Activated CD4-positive, alpha-beta T cell treated with anti-CD3 and anti-CD28 coated beads, Interleukin-2, amount 50 U/mL, for 16 hours (primary cell): ENCODE results near the gene KCTD3.

Experiments
- DNase-seq: peaks from one replicate; pipeline ENCODE4 v3.0.0-alpha.2; 2020

The KCTD3 gene

DNA sequence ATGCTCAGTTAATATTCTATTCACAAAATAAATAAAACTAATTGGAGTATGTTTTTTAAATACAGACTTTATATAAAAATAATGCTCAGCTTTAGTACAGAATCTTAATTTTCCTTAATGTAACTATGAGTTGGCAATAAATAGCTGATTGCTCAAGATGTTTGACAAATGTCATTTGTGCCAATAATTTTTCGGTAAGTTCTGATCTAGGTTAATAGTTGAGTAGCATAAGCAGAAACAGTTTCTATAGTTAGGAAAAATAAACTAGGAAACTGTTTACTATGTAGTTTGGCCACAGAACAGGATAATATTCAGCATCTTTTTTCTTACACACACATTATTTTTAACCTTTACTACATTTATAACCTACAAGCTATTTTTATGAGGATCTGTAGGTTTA is 40.3 kb downstream of the KCTD3 start:
- DNase-seq: no peak

GRCh38 chr1:215608646-215609045 is 41.5 kb downstream of the KCTD3 start:
- no peak for DNase-seq

DNA sequence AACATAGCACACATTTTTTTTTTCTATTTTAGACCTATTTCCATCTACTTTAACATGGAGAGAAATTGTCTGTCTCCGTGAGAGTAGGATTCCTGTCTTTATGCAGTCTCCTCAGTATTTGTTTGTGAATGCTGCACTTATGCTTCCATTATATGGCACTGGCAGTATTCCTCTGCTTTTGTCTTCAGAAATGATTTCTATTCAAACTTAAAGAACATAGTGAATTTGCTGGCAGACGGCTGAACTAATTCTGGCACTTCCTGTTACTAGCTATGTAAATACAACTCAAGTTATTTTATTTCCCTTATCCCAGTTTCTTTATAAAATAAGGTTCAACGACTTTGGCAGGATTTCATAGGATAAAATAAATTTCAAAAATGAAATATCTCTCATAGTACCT is 45.3 kb downstream of the KCTD3 start:
- DNase-seq: no peak

DNA sequence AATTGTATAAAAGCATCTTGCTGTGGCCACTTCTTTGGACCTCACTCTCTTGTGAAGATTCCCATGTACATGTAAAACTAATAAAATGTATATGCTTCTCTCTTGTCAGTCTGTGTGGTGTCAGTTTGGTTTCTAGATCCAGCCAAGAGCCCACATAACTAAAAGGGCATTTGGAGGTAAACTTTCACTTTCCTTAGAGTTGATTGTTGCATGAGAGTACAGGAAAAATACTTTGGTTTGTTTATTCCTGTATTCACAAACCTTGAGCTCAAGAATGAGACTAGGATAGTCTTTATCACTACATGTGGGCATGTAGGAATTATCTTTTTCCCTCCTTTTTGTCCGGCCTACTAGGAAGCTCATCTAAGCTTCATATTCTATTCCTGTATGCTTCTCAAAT is 50.9 kb downstream of the KCTD3 start:
- DNase-seq: no peak

GRCh38 chr1:215623162-215623561 is 56.1 kb downstream of the KCTD3 start:
- no peak for DNase-seq

DNA sequence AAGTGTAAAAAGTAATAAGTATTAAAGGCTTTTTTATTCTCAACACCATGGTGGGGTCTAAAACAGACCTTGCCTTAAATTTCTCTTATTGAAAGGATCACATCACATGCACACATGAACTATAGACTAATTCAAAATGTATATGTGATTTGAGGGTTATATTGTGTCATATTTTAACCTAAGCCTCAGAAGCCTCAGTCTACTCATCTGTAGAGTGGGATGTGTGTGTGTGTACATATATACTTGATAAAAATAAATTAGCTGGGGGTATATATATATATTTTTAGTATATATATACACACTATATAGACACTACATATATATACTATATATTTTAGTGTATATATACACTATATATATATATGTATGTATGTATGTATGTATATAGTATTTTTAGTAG is 58.8 kb downstream of the KCTD3 start:
- DNase-seq: no peak

GRCh38 chr1:215631040-215631439 is 63.9 kb downstream of the KCTD3 start:
- no peak for DNase-seq

- DNase-seq: no peak
Measured at GRCh38 chr1:215631489-215631888, 64.4 kb downstream of the KCTD3 start.

DNA sequence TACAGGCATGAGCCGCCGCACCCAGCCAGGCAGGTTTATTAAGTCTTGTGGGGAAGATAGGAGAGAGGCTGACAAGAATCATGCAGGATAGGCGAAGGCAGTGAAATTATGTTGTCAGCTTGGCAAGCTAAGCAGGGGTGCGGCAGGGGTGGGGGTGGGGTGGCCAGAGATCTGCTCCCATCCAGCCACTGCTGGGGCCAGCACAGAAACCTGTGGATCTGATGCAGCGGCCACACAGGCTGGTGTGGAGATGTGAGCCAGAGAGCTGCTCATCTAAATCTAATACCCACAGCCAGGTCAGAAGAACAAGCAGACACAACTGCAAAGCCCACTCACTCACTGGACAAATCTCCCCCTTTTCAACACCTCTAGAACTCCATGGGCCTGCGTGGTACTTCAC is 68.7 kb downstream of the KCTD3 start:
- DNase-seq: no peak

DNA sequence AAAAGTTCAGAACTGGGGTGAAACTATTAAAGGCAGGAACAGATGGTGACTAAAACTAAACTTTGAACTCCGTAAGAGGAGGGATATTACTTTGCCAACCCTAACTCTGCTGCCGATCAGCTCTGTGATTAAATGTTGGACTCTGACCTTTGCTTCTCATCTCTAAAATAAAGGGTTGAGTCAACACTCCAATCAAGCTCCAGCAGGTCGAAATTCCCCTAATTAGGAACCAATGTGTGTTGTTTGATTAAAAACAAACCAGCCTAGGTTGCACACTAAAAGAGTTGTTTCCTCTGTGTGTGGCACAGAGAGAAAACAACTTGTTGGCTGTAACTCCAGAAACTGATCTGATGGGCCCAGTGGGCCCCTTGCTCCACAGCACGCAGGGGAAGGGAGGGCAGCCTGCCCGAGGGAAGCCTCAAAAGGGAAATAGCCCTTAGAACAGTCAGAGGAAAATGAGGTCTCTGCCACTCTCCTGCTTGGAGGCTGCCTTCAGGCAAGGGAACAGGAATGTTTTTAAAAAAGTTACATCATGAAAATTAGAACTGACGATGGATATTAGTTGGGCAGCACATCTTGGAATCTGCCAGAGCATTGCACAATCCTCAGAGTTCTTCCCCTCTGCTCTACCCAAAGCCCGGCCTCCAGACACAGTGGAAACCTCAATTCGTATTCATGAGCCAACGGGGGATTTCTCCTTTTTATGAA is 69.3 kb downstream of the KCTD3 start:
- no peak for DNase-seq

DNA sequence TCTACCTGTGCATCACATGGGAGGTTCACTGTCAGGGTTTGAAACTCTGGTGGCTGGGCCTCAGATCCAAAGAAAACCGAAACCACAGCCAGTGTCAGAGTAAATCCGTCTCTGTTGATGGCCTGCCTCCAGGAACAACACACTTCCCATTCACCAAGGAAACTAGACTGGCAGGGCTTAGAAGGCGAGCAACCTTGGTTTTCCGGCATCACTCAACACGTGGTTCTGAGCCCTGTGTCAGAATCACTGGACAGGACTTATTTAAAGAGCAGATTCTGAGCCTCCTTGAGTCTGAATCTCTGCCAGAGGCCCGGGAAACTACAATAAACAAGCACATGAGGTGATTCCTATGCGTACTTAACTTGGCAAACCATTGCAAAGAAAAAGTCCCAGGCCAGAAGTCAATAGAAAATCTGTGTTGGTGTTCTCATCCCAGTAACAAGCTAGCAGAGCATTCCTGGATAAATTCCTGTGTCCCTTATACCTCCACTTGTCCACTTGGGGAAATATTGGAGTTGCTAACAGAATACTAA is 70.0 kb downstream of the KCTD3 start:
- no peak for DNase-seq

DNA sequence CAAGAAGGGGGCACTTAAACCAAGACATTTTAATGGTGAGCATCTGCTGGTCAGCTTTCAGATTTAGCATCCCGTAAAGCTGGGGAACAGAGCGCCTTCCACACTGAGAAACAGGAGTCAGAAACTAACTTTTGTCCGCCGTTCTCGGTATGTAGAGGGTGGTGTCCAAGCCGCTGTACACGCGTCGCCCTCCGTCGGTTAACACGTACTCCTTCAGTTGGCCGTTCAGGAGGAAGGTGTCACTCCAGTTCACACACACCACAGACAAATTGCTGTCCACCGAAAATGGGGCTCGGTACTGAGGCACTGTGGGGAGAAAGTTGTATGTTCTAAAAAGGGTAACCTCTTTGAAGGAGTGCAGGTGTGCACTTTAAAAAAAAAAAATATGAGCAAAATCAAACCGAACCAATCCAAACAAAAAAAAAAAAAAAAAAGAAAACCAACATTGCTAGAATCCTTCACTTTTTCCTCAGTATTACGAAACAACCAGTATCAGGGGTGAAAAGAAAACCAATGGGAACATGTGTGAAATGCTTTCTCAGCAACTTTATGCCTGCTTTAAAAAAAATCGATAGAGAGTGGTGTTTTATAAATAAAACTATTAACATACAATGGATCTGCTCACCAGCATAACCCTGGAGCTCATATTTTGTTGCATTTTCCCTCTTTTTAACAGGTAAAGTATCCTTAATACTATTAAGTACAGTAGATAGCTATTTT is 73.5 kb downstream of the KCTD3 start:
- DNase-seq: no peak

DNA sequence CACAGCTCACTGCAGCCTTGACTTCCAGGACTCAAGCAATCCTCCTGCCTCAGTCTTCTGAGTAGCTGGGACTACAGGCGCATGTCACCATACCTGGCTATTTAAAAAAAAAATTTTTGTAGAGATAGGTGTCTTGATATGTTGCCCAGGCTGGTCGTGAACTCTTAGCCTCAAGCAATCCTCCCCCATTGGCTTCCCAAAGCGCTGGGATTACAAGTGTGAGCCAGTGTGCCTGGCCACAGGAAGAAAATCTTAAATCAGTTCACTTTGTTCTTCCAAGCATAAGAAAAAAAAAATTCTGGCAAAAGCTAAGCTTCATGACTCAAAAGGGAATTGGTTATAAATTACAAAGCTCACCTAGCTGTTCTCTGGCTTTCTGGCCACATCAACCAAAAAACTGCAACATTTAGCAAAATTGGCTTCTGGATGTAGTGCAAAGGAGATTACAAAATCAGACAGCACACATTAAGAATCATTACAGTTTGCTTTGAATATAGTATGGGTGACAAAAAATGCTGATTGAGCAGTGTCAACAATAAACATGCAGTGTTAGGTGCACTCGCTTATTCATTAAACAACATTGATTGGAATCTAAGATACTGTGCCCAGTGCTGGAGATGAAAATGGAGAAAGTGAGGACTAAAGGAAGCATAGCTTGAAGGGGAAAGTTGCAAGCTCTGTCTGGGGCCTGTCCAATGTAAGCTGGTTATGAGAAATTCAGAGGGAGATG is 76.7 kb downstream of the KCTD3 start:
- DNase-seq: no peak

DNA sequence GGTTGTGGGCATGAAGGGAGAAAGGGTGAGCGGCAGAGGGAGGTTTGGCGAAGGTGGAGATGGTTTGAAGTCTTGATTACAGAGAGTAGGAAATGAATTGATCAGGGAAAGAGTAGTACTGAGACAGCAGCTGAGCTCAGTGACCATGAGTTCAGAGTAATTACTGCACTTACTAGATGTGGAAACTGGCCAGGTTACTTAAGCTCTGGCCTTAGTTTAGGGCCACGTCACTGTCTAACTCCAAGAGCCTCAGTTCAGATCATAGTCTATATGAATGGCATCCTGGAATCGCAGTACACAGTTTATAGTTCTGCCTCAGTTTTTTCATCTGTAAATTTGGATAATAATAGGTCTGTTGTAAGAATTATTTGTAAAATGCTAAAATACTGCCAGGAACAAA is 78.1 kb downstream of the KCTD3 start:
- no peak for DNase-seq

- DNase-seq: no peak
Measured at GRCh38 chr1:215645861-215646260, 78.8 kb downstream of the KCTD3 start.

GRCh38 chr1:215647738-215648137 is 80.6 kb downstream of the KCTD3 start:
- no peak for DNase-seq

DNA sequence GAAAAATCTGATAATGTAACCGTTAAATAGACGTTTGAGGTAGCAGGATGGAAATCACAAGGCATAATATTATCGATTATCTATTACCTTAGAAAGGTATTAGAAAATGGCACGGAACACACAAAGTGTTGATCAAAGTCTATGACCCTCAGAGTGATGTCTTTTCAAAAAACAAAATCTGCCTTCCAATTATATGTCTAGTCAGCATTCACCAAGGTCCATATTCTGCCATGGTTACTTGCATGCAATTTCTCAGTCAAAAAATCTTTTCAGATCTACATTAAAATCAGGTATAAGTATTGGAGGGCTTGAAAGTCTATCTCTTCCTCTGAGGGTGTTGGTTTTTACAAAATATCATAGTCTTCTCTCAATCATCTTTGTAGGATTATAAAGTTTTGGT is 81.9 kb downstream of the KCTD3 start:
- DNase-seq: no peak

GRCh38 chr1:215650446-215651149 is 83.5 kb downstream of the KCTD3 start:
- no peak for DNase-seq

GRCh38 chr1:215651867-215652266 is 84.8 kb downstream of the KCTD3 start:
- no peak for DNase-seq

DNA sequence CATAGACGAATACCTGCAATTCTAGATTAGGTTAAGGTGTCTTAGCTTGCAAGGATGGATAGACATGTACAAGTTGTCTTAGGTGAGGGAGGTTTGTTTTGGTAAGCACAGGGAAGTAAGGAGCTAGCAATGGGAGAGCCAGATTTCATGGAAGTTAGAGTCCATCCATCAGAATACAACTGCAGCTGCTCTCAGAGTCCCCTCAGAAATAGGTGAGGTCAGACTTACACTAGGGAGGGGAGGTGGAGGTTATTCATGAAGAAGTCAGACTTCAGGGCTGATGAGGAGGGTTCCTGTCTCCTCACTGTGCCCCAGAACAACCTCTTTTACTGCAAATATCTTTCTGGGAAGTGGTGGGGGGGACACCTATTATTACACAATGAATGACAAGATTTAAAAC is 85.3 kb downstream of the KCTD3 start:
- no peak for DNase-seq

DNA sequence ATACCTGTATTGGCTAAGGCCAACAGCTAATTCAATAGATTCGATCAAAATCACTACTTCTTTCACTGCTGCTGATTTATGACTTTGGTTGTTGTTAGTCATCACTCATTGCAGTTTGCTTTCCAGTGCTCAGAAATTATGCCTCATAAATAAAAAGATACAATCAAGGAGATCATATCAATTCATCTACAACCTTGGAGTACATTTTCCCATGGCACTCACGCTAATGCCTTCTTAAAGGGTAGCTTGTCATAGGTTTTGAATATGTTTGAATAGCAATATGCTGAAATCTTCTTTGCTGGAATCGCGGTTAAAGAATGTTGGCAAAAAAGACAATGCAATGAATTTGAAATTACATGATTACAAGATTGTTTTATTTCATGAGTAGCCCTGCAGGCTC is 89.9 kb downstream of the KCTD3 start:
- no peak for DNase-seq

DNA sequence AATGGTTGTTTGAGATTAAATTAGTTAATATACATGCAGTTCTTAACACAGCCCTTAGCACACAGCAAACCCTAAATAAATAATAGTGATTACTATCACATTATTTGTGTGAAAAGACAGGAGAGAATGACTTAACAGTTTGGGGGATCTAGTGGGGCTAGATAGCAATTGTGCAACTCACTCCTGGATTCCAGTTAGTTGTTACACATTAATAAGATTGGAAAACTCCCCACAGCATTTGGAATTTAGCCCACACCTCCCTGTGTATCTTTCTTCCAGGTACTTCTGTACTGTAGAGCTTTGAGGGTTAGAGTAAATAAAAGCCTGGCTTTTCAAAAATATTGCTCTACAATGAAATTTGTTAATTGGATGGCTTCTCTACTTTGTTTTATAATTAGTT is 93.2 kb downstream of the KCTD3 start:
- DNase-seq: no peak

DNA sequence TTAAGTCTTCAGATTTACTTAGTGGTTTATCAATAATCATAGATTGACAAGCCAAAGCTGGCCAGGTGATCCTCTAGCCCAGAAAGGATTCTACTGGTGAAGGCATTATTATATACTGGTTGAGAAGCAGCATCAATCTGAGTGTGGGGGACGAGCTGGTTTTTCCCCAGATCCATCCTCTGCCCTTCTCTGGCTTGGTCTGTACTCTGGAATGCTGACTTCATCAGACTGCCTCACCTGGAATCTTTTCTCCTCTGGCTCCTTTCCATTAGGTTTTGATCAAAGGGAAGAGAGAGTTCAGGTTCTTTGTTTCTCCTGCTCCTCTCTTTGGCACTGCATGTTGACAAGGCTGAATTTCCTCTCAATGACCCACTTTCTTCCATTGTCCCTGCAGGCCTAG is 93.9 kb downstream of the KCTD3 start:
- DNase-seq: no peak
